Mucosa of descending colon (tissue), 3 donors: Measurements from ENCODE around the gene SYT9. TPM values are rescaled to one million over a fixed set of nuclear protein-coding genes. Genes with fewer than 3 reads are reported as not detected.

Experiments
- ATAC-seq: fragments of 200-7000 bp; cut with Tn5 transposase; one replicate; pipeline ENCODE4 v1.9.1; 2020; ENCODE audit warnings: mild to moderate bottlenecking, moderate library complexity
- DNase-seq, 3 donors: peaks; one replicate each; pipeline ENCODE4 v3.0.0-alpha.2; 2020
- H3K36me3 ChIP-seq: fragments of 200-600 bp; one replicate; pipeline ENCODE4 v1.8.0; 2021; ENCODE audit warnings: low read depth, mild to moderate bottlenecking
- H3K4me1 ChIP-seq: fragments of 200-600 bp; one replicate; pipeline ENCODE4 v1.8.0; 2021; ENCODE audit warnings: low read depth, mild to moderate bottlenecking
- H3K4me3 ChIP-seq: fragments of 200-600 bp; one replicate; pipeline ENCODE4 v1.8.0; 2021; ENCODE audit warnings: mild to moderate bottlenecking
- H3K9me3 ChIP-seq: fragments of 200-600 bp; one replicate; pipeline ENCODE4 v1.8.0; 2021; ENCODE audit warnings: mild to moderate bottlenecking
- CTCF ChIP-seq: fragments of 200-600 bp; IDR thresholded peaks from one replicate; pipeline ENCODE4 v1.8.0; 2022; ENCODE audit warnings: antibody characterized with exemption, mild to moderate bottlenecking
- intact Hi-C, 2 donors: fragments of 100-400 bp; cut with DNase I in 1 of 2; cut with micrococcal nuclease in 1 of 2; formaldehyde crosslinking; loops; one replicate each; pipeline versions ENCODE4 v1.11.0 to v1.11.1; 2022; cut with DNase I, micrococcal nuclease
- total RNA-seq, 3 donors: library from RNA; stranded (reverse); fragmentation: NEBNext Ultra II Directional in 2 of 3; extraction: Animal tissue kit (Norgen Biotek cat#: 25700) in 2 of 3; gene quantifications; one replicate each; pipeline versions ENCODE4 v1.2.1 to v1.2.4, GENCODE V29; 2021 to 2023
- donor health status: DM: no; HTN: no; CAD: no; lungs with moderate emphysema.
- donor health status: DM: no; HTN: no; CAD: no.
- donor health status: DM: no; HTN: yes; CAD: no.

The SYT9 gene
- total RNA-seq, 3 donors from 2014 or later, result 0.12 to 0.57 (median 0.14) TPM

DNA sequence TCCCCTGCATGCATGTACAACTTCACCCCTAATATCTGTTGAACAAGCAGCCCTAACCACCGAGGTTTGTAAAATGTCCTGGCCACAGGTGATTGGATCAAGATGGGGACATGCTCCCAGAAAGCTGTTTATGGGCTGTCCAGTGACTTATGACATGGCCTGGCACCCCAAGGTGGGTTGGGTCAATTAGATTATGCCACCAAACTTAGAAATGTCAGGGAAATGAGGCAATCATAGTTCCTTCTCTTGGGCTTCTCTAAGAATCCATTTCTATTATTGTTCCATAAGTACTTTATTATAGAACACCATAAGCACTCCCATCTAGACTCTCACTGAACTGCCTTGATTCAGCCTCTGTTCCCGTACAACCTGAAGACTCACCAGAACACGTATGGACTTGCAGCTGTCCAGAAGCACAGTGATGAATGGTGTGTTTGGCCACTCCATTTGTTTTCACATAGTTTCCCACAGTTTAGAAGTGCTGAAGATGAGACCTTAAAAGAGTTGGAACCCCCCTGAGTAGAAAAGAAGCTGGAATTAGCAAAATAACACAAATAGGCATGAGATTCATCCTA is 188.1 kb downstream of the SYT9 start:
- intact Hi-C loops, result loop anchor here in 1 of 2 donors (10.0 kb wide), 1 partner anchor 345 kb away; no protein-coding TSS in a partner anchor
- ATAC-seq (no peak), DNase-seq (no peak)
- Histone ChIP-seq H3K4me3 (no peak overlapping the region), H3K4me1 (no peaks in the 10 kb centered on the region), H3K36me3 (no peaks in the 10 kb centered on the region), H3K9me3 (no peaks in the 10 kb centered on the region)
- TF ChIP-seq CTCF, result no peak

- DNase-seq, result peak in 2 of 3 donors; percentile 78 to 85
- no peaks in the 10 kb centered on the region for H3K36me3 ChIP-seq
- no peaks in the 10 kb centered on the region for H3K9me3 ChIP-seq
- no peak overlapping the region for H3K4me3 ChIP-seq
- no peaks in the 10 kb centered on the region for H3K4me1 ChIP-seq
- peak; percentile 88 for ATAC-seq
- intact Hi-C loops, result loop anchor here in 1 of 2 donors (10.0 kb wide), 1 partner anchor 348 kb away; no protein-coding TSS in a partner anchor
- peak; percentile 86 for TF ChIP-seq CTCF
These were observed 191.0 kb downstream of the SYT9 start for GRCh38 chr11:7442588-7443215.

DNA sequence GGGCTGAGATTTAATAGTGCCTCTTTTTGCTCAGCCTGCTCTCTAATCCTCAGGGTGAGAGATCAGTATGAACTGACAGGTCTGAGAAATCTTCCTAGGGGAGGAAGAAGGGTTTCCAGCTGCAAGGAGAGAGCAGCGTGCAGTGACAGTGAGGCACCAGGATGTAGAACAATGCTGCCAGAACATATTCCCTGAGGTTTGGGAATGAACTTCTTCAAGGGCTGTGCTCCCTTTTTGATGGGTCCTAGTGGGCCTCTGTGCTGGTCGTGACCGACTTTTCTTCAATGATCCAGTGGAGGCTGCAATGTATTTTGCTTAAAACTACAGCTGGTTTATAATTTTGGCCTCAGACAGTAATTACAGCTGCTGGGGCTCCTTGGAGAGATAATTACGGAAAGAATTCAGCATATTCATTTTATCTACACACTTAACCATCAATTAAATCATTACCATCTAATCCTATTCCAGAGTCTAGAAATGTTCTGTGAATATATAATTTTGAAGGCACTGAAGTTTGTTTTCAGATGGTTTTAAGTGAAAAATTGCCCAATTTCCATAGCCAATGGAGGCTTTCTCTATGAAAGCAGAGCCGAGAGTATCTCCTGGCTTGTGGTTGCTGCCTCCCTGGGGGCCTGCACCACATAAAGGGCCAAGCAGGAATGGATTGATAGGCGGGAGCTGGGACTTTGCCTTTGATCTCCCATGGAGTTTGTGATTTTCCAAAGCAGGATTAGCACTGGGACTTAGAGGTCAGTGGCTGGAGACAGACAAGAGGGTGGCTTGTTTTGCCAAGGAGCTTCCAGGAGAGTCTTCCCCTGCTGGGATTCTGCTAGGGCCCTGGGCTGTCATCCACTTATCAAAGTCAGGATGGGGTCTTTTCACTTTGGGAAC is 192.6 kb downstream of the SYT9 start:
- H3K36me3 ChIP-seq, result no peaks in the 10 kb centered on the region
- no peak overlapping the region for H3K4me3 ChIP-seq
- ATAC-seq (no peak), DNase-seq (no peak)
- TF ChIP-seq CTCF, result no peak
- intact Hi-C loops, result loop anchor here in 1 of 2 donors (10.0 kb wide), 1 partner anchor 350 kb away; no protein-coding TSS in a partner anchor
- no peaks in the 10 kb centered on the region for H3K9me3 ChIP-seq
- H3K4me1 ChIP-seq, result no peaks in the 10 kb centered on the region

- no peak overlapping the region for H3K4me3 ChIP-seq
- no peaks in the 10 kb centered on the region for H3K4me1 ChIP-seq
- no peaks in the 10 kb centered on the region for H3K36me3 ChIP-seq
- DNase-seq (no peak), ATAC-seq (no peak)
- no peak for TF ChIP-seq CTCF
- H3K9me3 ChIP-seq, result no peaks in the 10 kb centered on the region
- intact Hi-C loops, result loop anchor here in 1 of 2 donors (10.0 kb wide), 1 partner anchor 351 kb away; no protein-coding TSS in a partner anchor
These were observed 193.9 kb downstream of the SYT9 start for GRCh38 chr11:7445564-7445963.

- Histone ChIP-seq H3K4me1 (no peaks in the 10 kb centered on the region), H3K4me3 (no peak overlapping the region), H3K36me3 (no peaks in the 10 kb centered on the region), H3K9me3 (no peaks in the 10 kb centered on the region)
- DNase-seq (no peak), ATAC-seq (no peak)
- no peak for TF ChIP-seq CTCF
- intact Hi-C loops, result loop anchor here in 1 of 2 donors (10.0 kb wide), 1 partner anchor 353 kb away; no protein-coding TSS in a partner anchor
These were observed 196.5 kb downstream of the SYT9 start for GRCh38 chr11:7448201-7448600.
